HG02678 (cell line): ENCODE measurements around the gene EGFR.

Experiments used
- ATAC-seq: cut with Tn5 transposase; IDR thresholded peaks from one replicate; pipeline ENCODE4 v1.9.1; 2021; ENCODE audit warnings: mild to moderate bottlenecking, moderate library complexity; ENCODE audit not compliant: unreplicated experiment

Gene EGFR

DNA sequence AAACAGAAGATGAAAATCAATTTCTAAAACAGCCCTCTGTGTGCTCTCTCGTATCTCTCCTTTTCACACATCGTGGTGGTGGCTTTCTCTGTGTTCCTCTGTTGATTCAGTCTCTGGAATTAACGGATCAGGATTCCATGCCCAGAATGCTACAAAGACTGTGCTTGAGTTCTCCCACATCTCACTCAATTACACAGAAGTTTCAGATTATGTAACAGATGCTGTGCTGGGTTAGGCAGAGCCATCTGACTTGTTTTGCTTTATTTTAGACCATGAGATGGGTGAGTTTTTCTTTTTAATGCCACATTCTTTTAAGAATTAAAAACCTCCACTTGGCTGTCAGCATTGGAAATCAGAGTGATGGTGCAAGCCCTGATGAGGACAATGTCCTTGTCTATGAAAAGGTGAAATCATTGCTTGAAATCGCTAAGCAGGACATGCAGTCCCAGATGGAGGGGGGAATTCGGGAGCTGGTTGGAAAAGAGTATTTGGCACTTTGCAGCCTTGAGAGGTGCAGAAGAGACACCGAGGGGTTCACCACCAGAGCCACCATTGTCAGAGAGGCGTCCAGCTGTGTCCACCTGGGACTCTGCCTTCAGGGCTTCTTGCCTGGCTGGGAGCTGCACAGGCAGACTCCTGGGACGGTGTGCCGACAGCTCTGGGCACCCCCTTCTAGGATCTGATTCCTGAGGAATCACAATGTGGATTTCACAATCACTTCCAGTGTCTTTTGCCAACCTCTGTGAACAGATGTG lies 80.4 kb downstream of the EGFR start:
- no peak for ATAC-seq

DNA sequence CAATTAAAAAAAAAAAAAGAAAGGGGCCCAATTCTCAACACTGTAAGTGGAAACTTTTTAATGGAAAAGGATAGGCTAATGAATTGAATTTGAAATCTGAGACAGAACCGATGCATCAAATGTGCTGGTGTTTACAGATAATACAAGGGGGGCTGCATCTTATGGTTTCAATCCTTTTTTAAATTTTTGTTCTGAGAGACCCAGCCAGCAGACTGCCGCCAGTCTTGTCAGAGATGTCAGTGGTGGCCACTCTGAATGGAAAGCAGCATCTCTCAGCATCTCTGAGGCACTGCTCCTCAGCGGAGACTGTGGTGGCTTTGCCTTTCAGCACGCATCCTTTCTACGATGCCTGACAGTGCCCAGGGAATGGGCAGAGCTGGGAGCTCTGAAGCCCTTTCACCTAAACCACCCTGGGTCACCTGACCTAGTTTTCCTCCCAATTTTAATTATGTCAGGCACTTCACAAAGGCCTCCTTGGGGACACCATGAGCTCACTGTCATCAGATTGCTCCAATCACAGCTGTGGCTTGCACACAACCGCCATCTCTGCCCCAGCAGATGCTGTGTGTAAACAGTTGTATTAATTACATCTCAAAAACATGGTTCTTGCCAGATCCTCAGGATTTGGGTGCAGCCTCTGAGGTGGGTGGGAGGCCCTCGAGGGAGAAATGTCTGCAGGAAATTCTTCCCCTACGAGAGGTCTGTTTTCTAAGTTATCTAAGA lies 81.2 kb downstream of the EGFR start:
- no peak for ATAC-seq

DNA sequence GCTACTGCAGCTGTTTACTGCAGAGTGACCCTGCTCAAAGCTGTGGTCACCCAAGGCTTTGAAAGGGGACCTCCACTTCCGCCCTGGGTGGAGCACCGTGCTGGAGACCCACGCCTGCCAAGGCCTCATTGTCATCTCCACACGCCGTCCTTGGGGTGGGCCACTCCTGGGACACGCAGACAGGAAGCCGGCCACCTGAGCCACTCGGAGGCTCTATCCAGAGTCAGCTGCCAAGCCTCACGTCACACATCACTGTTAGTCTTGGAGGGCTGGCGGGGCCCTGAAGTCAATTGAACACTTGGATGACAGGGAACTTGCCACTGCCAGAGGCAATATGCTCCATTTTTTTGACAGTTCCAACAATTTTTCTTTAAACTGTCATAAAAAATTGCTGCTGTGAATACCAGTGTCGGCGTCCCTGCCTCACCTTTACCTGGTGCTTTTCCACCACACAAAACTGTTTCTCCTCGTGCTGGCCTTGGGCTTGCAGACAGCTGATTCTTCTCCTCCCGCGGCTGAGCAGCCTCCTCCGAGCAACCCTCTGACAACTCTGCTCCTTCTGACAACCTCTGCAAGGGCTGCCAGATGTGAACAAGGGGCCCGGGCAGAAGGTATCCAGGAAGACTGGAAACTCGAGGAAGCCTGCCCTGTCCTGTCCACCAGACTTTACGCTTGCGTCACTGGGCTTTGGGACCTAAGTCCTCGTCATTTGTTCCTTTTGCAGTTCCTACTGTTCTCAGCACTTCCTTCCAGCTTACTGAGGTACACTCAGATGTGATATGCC lies 81.9 kb downstream of the EGFR start:
- ATAC-seq, result no peak

DNA sequence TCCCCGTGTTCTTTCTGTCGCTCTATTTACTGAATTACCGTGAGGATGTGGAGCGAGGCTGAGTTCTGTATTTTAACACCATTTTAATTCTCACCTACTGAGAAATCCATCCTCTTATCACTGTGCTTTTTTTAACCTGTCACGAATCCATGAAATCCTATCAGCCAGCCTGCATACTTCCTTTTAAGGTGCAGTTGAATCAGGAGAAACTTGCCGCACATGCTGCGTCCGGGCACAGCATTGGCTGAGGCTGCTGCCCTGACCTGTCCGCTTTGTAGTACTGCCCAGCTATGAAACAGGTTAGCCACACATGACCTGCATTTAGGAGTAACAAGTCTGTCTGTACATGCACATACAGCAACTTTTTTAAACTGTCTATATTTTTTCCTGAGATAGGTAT lies 82.5 kb downstream of the EGFR start:
- no peak for ATAC-seq

DNA sequence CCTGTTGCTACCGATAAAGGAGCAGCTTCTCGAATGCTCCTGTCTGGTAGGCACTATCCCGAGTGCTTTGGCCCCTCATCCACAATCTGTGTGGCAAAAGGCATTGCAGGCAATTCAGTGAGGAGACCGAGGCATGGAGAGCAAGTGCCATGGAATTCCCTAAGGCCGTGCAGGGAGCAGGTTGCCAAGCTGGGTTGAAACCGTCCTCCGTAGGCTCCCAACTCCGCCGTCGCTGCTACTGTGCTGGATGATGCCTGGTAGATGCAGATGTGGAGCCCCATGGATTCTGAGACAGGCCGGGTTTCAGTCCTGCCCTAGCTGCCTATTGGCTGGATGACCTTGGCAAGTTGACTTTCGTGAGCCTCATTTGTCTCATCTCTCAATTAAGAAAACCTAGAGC lies 85.3 kb downstream of the EGFR start:
- no peak for ATAC-seq

DNA sequence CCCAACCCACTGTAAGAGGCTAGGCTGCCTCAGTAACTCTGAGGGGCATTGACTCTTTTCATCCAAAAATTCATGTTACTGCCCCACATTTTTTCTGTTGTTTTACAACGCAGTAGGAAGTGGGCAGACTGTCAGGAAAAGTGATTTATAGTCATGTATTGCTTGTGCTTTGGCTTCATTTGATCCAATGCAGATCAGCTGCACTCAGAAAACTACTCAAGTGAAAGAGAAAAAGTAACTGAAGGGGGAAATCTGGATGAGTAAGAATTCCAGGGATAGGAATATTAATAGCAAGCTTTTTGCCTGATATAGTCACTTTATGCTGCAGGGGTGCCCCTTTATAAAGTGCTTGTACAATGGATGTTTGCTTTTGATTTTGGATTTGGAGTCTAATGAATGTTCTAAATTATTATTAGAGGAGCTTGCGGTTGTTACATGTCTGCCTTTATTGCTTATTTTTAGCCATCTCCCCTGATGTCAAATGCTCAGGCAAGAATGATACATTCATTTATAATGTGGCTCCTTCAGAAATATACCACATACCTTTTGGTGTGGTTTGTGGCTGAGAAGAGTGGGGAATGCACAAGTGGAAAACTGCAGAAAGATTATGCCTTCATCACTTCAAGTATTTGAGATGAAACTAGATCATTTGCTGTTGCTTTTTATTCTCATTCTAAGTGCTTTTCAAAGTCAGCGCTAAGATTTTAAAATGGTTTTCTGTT lies 86.1 kb downstream of the EGFR start:
- no peak for ATAC-seq

DNA sequence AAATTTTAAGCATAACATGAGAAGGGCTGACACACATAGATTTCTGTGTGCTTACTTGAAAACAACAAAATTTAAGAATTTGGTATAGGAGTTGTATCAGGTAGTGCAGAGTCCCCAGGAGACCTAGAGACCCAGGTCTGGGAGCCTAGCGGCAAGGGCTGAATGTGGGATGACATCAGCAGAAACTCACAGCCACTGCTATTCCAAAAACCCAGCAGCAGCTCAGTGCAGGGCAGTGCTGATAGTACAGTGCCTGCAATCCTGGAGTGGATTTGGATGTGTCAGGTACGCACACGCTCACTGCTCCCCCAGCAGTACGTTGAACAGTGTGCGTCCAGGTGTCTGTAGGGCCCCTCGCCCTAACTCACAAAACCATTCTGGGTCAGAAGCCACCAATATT lies 87.1 kb downstream of the EGFR start:
- ATAC-seq, result no peak

DNA sequence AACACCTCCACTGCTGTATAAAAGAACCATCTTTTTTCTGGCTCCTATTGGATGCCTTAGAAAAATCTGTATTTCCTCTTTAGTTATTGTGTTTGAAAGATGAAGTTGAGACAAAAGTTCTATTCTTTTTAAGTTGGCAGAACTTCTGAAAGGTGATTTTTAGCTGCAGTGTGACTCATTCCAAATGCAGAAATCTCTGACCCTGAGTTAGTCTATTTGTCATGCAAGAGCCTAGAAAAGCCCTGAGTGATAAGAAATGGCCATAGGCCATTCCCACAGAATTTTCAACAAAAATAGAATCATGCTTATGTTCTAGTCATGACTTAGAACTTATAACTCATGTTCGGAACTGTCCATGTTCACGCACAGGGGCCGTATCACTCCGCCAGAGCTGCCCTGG lies 89.1 kb downstream of the EGFR start:
- no peak for ATAC-seq

DNA sequence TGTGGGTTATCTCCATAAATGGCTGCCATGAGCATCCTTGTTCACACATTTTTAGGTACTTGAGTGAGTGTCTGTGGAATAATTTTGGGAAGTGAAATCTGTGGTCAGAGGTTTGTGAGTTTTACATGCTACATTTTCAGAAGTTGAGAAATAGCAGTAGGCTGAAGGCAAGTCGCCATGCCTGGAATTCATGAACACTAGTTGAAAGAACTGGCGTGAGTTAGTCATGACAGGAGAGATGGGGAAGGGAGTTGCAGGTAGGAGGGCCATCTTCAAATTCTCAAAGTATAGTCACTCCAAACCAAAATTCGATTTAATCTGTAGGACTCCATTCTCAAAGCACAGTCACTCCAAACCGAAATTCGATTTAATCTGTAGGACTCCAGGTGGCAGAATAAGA lies 89.6 kb downstream of the EGFR start:
- ATAC-seq, result no peak

DNA sequence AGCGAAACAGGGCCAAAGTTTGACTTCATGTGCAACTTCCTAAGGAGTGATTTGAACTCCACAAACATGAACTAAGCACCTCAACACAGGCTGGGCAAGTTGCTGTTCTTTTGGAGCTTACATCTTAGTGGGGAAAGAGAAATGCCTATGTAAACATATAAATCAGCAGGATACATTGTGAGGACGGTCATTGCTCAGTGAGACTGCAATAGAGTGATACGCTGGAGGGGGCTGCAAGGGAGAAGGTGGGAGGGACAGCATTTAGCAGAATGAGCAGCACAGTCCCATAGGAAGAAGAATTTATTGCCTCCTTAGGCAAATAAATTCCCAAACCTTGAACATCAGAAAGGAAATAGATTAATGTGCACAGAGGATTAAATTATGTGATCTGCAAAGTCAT lies 90.0 kb downstream of the EGFR start:
- ATAC-seq, result no peak

DNA sequence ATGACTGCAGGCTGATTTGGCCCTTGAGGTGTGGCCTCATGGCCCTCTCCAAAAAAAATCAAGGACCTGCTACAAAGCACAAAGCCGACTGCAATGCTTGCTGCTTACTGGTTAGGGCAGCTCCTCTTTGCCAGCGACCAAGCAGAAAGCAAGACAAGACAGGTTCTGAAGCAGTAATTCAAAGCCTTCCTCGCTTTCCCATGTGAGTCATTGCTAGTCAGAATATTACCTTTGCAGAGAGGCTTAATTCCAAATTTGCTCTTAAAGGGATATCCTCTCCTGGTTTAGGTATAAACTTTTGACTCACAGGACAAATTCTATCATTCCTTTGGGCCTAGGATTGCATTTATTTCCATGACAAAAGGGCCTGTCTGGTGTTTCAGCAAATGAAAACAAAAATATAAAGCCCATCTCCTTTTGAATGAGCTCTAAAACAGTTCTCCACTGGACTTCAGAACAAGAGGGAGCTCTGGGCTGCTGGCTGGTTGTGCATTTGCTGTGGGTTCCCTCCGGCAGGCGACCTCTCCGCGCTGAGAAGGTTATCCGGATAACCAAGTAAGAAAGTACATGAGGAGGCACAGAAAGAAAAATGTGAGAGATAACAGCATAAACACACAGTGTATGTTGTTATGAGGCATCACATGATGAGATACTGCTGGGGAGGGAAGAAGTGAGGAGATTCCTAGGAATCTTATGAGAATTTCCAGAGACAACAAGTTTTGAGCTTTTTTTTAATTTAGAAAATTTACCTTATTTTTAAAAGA lies 90.8 kb downstream of the EGFR start:
- no peak for ATAC-seq

DNA sequence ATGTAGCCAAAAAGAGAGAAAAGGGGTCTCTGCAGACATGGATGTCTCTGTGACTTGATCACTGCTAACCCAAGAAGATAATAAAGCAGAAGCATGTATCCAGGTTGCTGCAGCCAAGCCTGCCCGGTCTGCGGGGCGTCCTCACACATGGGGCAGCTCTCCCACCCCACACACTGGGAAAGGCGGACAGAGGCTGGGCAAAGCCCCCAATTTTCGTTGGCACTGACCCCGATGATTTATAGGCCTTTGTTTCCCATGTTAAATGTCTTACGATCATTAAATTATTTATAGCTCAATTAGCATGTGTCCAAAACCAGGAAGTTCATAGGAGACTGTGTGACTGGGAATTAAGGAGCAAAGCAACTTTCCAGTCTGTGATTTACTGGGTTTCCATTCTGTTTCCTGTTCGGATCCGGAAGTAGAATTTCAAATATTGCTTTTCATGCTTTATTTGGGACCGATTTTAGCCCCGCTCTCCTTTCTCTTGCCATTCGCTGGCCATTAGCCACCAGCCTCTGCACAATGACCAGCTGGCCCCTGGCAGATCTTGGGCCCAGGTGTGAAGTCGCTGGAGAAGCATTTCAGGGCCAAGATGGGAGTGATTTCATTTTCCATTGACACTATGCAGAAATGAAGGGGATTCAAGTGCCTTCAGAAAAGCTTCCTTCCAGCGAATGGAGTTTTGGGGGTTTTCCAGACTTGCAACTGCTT lies 91.6 kb downstream of the EGFR start:
- no peak for ATAC-seq

DNA sequence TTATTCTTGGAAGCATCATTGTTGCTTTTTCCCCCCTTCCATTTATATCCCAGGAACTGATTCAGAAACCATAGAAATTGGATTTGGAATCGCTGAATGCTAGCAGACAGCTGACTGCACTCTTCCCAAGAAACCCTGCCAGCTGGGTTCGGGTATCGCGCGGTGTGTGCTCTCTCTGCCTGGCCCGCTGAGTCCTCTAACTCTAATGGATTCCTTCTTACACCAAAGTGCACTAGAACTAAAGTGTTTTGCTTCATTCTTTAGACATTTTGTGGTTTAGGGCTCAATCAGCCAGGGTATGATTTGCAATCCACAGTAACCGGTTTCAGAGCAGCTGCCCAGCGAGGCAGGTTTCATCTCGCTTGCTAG lies 92.2 kb downstream of the EGFR start:
- no peak for ATAC-seq

DNA sequence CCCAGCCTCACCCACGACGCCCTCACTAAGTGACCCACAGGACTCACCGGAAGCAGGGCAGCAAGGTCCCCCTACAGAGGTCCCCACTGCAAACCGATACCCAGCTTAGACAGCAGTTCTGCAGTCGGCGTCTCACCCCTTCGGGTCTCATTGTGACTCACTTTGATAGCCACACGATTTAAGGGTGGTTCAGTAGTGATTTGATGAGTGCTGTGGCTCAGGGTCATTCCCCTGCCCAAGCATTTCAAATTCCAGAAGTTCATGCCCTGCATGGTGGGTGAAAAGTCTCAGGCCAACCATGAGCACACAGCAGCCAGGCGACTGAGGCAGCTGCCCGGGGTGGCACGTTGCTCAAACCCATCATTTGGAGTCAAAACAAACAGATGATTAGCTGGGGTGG lies 93.2 kb downstream of the EGFR start:
- ATAC-seq, result no peak

DNA sequence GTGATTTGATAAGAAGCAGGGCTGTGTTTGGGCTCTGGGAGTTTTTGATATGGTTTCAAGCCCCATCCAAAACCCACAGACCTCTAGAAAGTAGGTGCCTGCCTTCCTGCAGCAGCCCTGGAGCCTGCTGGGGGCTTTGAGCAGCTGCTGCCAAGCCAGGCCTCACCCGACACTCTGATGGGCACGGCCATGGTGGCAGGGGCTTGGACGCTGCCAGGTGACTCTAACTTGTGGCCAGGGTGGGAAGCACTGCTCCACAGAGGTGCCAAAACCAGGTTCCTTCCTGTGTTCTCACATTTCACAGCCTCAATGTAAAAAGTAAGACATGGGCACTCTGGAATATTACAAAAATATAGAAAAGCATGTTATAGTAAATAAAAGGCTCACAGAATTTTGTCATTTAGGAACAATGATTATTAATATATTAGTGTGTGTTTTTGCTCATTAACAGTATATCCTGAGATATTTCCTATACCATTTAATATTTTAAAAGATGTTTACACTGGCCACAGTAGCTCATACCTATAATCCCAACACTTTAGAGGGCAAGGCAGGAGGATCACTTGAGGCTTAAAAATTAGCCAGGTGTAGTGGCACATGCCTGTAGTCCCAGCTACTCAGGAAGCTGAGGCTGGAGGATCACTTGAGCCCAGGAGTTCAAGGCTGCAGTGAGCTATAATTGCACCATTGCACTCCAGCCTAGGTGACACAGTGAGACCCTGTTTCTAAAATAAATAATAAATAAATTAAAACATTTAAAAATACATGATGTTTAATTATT lies 95.1 kb downstream of the EGFR start:
- ATAC-seq, result no peak

DNA sequence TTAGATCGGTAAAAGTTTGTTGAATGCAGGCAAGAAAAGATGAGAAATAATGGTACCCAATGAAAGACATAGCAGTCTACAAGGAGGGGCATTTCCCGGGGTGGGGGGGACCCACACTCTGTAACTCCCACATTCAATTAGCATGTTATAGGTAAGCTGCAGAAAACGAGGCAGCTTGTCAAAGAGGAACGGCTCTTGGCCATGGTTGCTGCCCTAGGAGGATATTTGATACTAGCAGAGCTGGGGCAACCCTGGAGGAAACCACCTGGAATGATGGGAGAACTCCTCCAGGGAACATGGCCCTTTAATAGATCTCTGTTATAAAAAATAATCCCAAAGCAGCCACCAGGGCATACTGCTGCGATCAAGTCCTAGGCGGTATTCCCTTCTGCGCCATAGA lies 98.5 kb downstream of the EGFR start:
- ATAC-seq, result no peak

DNA sequence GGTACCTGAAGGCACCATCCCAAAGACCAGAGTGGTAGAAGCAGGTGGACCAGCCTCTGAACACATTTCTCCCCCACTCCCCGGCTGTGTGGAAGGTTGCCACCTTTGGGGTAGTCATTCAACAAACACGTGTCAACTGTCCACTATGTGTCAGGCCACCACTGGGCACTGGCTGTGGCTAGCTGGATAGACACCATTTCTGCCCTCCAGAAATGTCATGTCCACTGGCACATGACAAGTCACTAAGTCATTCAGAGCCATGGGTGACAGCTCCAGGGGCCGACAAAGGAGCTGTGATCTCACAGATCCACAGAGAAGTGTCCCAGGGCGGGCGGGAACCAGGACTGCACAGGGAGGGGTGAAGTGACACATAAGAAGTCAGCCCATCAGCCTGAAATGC lies 99.6 kb downstream of the EGFR start:
- no peak for ATAC-seq

DNA sequence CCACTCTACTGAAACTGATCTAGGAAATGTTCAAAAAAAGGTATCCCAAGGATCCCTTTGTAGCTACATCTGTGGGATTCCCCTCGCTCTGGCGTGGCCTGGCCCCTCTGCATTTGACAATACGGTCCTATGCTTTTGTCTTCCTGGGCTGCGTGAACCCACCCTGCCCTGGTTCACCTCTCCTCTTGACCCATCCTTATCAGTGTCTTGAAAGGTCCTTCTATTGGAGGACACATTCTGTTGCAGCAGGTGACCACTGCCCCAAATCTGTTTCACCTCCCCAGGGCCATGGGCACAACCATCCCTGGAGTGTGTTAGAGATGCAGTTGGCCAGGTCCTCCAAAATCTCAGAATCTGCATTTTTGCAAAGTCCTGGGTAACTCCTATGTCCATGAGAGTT lies 100.8 kb downstream of the EGFR start:
- ATAC-seq, result no peak

DNA sequence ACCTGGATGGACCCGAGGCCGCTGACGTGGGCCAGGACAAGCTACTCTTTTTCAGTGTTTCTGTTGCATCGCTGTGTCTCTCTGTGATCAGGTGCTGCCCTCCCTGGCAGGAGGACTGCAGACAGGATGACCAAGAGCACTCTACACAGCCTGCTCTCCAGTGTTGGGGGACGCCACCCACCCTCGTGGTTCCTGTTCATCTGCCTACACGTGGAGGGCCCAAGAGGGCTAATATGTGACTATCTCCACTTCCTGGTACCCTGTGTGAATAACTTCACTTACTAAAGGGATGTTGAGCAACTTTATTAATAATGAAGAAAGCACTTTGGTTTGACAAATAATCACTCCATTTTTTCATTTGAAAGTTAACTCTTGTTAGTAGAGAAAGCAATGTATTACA lies 101.3 kb downstream of the EGFR start:
- ATAC-seq, result no peak
